Measurements from ENCODE around the gene NSD1.
"Not testable (repeated sequence)": the region's sequence is repeated elsewhere in the genome, so short reads cannot be mapped to it uniquely, and the experiment has no call there.

Gene NSD1

GRCh38 chr5:177332031-177332895, 198.7 kb downstream of the NSD1 start:
- no peak for DNase-seq

- no peak for DNase-seq
Observed at GRCh38 chr5:177332896-177333260, 199.3 kb downstream of the NSD1 start.

- DNase-seq: no peak
Observed at GRCh38 chr5:177333420-177334154, 200.0 kb downstream of the NSD1 start.

DNA sequence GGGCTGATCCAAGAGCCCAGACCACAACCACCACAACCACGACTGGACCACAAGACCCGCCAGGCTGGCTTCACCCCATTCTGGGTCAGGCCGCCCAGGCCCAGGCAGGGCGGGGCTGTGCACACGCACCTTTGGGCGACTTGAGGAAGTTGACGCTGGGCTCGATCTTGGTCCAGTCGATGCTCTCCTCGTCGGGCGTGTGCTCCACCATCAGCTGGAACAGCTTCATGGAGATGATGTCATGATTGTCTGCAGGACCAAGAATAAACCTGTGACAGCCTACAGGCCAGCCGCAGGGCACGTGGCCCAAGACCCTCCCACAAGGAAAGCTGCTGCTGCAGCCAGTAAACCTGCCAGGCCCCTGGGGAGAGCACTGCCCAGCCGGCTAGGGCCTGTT, 200.6 kb downstream of the NSD1 start:
- DNase-seq: no peak

- DNase-seq: no peak
Observed at GRCh38 chr5:177334781-177335700, 201.5 kb downstream of the NSD1 start.

GRCh38 chr5:177335701-177336065, 202.1 kb downstream of the NSD1 start:
- no peak for DNase-seq

GRCh38 chr5:177336112-177336511, 202.5 kb downstream of the NSD1 start:
- no peak for DNase-seq

DNA sequence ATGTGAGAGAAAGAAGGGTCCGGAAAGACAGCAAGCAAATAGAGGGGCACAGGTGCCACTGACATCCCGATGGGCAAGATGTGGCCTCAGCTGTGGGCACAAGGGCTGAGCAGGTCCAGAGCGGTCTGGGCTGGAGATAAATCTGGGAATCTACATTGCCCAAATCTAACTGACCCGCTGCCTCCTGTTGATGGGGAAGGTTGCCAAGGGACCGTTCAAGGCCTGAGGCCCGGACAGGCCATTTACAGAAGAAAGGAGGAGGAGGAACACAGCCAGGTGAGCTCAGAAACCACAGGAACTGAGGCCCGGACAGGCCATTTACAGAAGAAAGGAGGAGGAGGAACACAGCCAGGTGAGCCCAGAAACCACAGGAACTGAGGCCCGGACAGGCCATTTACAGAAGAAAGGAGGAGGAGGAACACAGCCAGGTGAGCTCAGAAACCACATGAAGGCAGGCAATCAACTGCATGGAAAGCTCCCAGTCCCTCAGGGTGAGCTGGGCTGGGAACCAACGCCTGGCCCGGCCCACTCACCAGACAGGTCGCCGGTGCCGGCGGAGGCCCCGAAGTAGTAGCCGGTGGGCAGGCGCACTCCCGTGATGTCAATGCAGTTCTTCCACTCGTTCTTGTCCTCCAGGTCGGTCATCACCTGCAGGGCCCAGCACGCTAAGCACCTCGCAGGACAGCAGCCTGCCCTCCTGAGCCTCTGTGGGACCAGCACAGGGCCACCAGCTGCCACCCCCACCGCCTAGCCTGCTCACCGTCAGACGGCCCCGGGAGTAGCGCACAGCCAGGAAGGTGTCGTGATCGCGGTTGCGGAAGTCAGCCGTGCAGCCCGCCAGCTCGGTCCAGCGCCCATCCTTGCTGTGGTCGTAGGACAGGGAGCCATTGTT, 203.3 kb downstream of the NSD1 start:
- DNase-seq: no peak

- no peak for DNase-seq
Observed at GRCh38 chr5:177338251-177339106, 204.9 kb downstream of the NSD1 start.

DNA sequence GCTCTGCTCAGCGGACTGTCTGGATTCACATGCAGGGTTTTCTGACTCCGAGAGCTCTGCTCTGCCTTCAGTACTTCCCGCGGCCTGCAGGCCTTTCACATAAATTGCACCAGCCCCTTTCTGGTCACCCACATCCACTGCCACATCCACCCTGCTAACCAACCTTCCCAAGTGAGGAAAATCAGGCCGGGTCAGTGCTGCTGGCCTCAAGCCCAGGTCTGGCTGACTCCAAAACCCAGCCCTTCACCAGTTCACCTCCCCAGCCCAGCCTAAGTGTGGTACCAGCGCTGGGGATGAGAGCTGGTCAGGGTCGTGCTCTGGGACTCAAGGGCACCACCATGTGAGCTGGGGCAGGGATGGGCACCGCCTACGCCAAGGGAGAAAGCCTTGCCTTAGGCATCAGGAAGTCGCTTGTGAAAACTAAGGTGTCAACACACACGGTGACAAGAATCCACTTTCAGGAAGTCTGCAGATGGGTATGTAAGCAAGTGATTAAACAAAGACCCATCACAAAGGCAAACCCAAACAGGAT, 205.6 kb downstream of the NSD1 start:
- DNase-seq: no peak

DNA sequence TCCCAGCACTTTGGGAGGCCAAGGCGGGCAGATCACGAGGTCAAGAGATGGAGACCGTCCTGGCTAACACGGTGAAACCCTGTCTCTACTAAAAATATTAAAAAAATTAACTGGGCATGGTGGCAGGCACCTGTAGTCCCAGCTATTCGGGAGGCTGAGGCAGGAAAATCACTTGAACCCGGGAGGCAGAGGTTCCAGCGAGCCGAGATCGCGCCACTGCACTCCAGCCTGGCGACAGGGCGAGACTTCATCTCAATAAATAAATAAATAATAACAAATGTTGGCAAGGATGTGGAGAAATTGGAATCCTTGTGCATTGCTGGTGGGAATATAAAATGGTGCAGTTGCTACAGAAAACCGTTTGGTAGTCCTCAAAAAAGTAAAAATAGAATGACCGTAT, 209.4 kb downstream of the NSD1 start:
- DNase-seq: not testable (repeated sequence)

GRCh38 chr5:177343777-177344176, 210.2 kb downstream of the NSD1 start:
- DNase-seq: no peak

DNA sequence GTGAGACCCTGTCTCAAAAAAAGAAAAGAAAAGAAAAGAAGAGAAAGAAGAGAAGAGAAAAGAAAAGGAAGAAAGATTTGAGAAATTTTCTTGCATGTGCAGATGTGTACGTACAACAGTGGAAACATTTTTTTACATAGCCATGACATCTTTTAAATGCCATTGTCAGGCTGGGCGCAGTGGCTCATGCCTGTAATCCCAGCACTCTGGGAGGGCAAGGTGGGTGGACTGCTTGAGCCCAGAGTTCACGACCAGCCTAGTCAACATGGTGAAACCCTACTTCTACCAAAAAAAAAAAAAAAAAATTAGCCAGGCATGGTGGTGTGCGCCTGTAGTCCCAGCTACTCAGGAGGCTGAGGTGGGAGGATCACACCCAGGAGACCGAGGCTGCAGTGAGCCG, 211.3 kb downstream of the NSD1 start:
- DNase-seq: no peak

GRCh38 chr5:177346820-177347219, 213.2 kb downstream of the NSD1 start:
- no peak for DNase-seq

GRCh38 chr5:177347699-177348098, 214.1 kb downstream of the NSD1 start:
- DNase-seq: no peak

- DNase-seq: no peak
Observed at GRCh38 chr5:177349362-177349647, 215.7 kb downstream of the NSD1 start.

GRCh38 chr5:177349762-177350161, 216.2 kb downstream of the NSD1 start:
- DNase-seq: no peak

All from effector CD4-positive, alpha-beta T cell (primary cell).